OCI-LY7 (cell line): ENCODE results near the gene MYBL2. TPM values are rescaled to one million over a fixed set of nuclear protein-coding genes. Genes with fewer than 3 reads are reported as not detected.

Source experiments
- BruUV-seq: library from RNA; stranded (reverse); fragments of 400-500 nt; replicated peaks from 2 replicates; lab custom pipeline; 2021; lab: Mats Ljungman, UMichigan
- CTCF ChIA-PET: fragments of 300-600 bp; sonication (Branson Sonifier 250); formaldehyde crosslinking; loops from one replicate; lab custom pipeline; 2022; ENCODE audit warnings: antibody characterized with exemption; ENCODE audit not compliant: unreplicated experiment; lab: Charles Lee
- POLR2A ChIA-PET: fragments of 300-600 bp; sonication (Branson Sonifier 250); formaldehyde crosslinking; loops from one replicate; lab custom pipeline; 2022; ENCODE audit warnings: antibody characterized with exemption; lab: Charles Lee
- DNase-seq: peaks from one replicate; pipeline ENCODE4 v3.0.0-alpha.2; 2015; ENCODE audit warnings: low spot score
- H2AFZ ChIP-seq: fragments of 200-600 bp; sonication (generic), shearing (Covaris generic); 2 replicates; pipeline ENCODE4 v1.6.1; 2014; ENCODE audit warnings: mild to moderate bottlenecking, antibody characterized with exemption, low read length, moderate library complexity
- H3K27ac ChIP-seq: fragments of 200-600 bp; sonication (generic); 2 replicates; pipeline ENCODE4 v1.5.1; 2014; ENCODE audit warnings: mixed run types, low read depth, mild to moderate bottlenecking, moderate library complexity, low read length, inconsistent platforms; ENCODE audit not compliant: poor library complexity, severe bottlenecking
- H3K36me3 ChIP-seq: fragments of 200-600 bp; sonication (generic); 2 replicates; pipeline ENCODE4 v1.6.1; 2014; ENCODE audit warnings: mild to moderate bottlenecking, antibody characterized with exemption, low read length, moderate library complexity, mixed read lengths; ENCODE audit not compliant: insufficient read depth
- H3K4me1 ChIP-seq: fragments of 200-600 bp; sonication (generic); 2 replicates; pipeline ENCODE4 v1.5.1; 2014; ENCODE audit warnings: mild to moderate bottlenecking, low read length; ENCODE audit not compliant: insufficient read depth, poor library complexity, severe bottlenecking
- H3K4me2 ChIP-seq: fragments of 200-600 bp; sonication (generic); 2 replicates; pipeline ENCODE4 v1.6.1; 2014; ENCODE audit warnings: mild to moderate bottlenecking, low read length
- H3K4me3 ChIP-seq: fragments of 200-600 bp; sonication (generic); 2 replicates; pipeline ENCODE4 v1.5.1; 2014; ENCODE audit warnings: mild to moderate bottlenecking, low read depth, low read length; ENCODE audit not compliant: poor library complexity, severe bottlenecking
- H3K79me2 ChIP-seq: fragments of 200-600 bp; sonication (generic); 2 replicates; pipeline ENCODE4 v1.6.1; 2016; ENCODE audit warnings: low read depth, mild to moderate bottlenecking, low read length, moderate library complexity, mixed read lengths; ENCODE audit not compliant: insufficient read depth
- H3K9me2 ChIP-seq: fragments of 200-600 bp; sonication (generic); 2 replicates; pipeline ENCODE4 v1.6.1; 2016; ENCODE audit warnings: mild to moderate bottlenecking, low read length, mixed read lengths; ENCODE audit not compliant: insufficient read depth
- H3K9me3 ChIP-seq: fragments of 200-600 bp; sonication (generic); 2 replicates; pipeline ENCODE4 v1.6.1; 2014; ENCODE audit warnings: mild to moderate bottlenecking, mixed run types, low read length, mixed read lengths
- H4K20me1 ChIP-seq: fragments of 200-600 bp; sonication (generic); 2 replicates; pipeline ENCODE4 v1.6.1; 2014; ENCODE audit warnings: mild to moderate bottlenecking, antibody characterized with exemption, low read length, moderate library complexity, mixed read lengths; ENCODE audit not compliant: insufficient read depth
- EZH2phosphoT487 ChIP-seq: fragments of 200-600 bp; sonication (generic); IDR thresholded peaks from 2 replicates; pipeline ENCODE4 v1.6.1; 2018; ENCODE audit warnings: low read depth, borderline replicate concordance, mild to moderate bottlenecking, mixed run types, antibody characterized with exemption, low read length, moderate library complexity, mixed read lengths
- intact Hi-C: fragments of 100-400 bp; cut with micrococcal nuclease; formaldehyde crosslinking; loops from one replicate; pipeline ENCODE4 v1.10.0; 2022; ENCODE audit not compliant: unreplicated experiment
- total RNA-seq, 2 experiments: library from RNA; depleted of rRNA in 1 of 2; stranded (reverse); fragments of >200 nt in 1 of 2; shearing (Covaris generic) in 1 of 2; gene quantifications; 2 replicates each; pipeline ENCODE4 v1.2.3, GENCODE V29; 2014 to 2022
- TF ChIP-seq, protein P1 (sequence below): fragments of 200-600 bp; sonication (generic); conservative IDR thresholded peaks from 2 replicates; pipeline ENCODE4 v1.5.1; 2014; ENCODE audit warnings: mild to moderate bottlenecking, antibody characterized with exemption, low read length, moderate library complexity, mixed read lengths

MYBL2 gene
- total RNA-seq, 2 experiments from 2014 or later: 268 to 472 TPM

GRCh38 chr20:43748274-43748673, 81.4 kb downstream of the MYBL2 start:
- Histone ChIP-seq H3K4me3 (no peak overlapping the region), H3K9me3 (no peaks in the 10 kb centered on the region), H3K4me2 (no peak overlapping the region), H3K27ac (no peak overlapping the region), H4K20me1 (no peaks in the 10 kb centered on the region), H3K4me1 (peaks cover 51% of the 10 kb centered on the region), H3K36me3 (no peaks in the 10 kb centered on the region), H2AFZ (no peak overlapping the region), H3K9me2 (no peaks in the 10 kb centered on the region), H3K79me2 (no peaks in the 10 kb centered on the region)
- BruUV-seq: no TSS peak
- ChIA-PET CTCF (interaction anchor here (0.6 kb wide), 1 partner anchor 1954 kb away, joined by 4 read pairs; no protein-coding TSS in a partner anchor), POLR2A (interaction anchor here (0.6 kb wide), 1 partner anchor 34 kb away, joined by 3 read pairs; no protein-coding TSS in a partner anchor)
- DNase-seq: no peak
- no peak for TF ChIP-seq EZH2phosphoT487
- TF ChIP-seq, protein P1, sequence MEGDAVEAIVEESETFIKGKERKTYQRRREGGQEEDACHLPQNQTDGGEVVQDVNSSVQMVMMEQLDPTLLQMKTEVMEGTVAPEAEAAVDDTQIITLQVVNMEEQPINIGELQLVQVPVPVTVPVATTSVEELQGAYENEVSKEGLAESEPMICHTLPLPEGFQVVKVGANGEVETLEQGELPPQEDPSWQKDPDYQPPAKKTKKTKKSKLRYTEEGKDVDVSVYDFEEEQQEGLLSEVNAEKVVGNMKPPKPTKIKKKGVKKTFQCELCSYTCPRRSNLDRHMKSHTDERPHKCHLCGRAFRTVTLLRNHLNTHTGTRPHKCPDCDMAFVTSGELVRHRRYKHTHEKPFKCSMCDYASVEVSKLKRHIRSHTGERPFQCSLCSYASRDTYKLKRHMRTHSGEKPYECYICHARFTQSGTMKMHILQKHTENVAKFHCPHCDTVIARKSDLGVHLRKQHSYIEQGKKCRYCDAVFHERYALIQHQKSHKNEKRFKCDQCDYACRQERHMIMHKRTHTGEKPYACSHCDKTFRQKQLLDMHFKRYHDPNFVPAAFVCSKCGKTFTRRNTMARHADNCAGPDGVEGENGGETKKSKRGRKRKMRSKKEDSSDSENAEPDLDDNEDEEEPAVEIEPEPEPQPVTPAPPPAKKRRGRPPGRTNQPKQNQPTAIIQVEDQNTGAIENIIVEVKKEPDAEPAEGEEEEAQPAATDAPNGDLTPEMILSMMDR: no peak
- intact Hi-C loops: loop anchor here (5.0 kb wide), 1 partner anchor 291 kb away; the partner anchor contains the start of gene SRSF6

- no TSS peak for BruUV-seq
- Histone ChIP-seq H3K4me1 (peaks cover 51% of the 10 kb centered on the region), H2AFZ (peak overlapping the region; percentile 21; the same call in 1 of the 2 replicates), H3K79me2 (no peaks in the 10 kb centered on the region), H3K4me2 (peak overlapping the region; percentile 19; the same call in 1 of the 2 replicates), H3K9me2 (no peaks in the 10 kb centered on the region), H3K36me3 (no peaks in the 10 kb centered on the region), H3K27ac (no peak overlapping the region), H4K20me1 (no peaks in the 10 kb centered on the region), H3K9me3 (no peaks in the 10 kb centered on the region), H3K4me3 (no peak overlapping the region)
- intact Hi-C loops: loop anchor here (1.0 to 5.0 kb wide), 3 partner anchors 90 to 330 kb away; partner anchors contain the start of gene SRSF6
- no peak for TF ChIP-seq EZH2phosphoT487
- TF ChIP-seq, protein P1: peak; percentile 98
- ChIA-PET POLR2A (interaction anchor here (0.7 kb wide), 1 partner anchor 293 kb away, joined by 3 read pairs; no protein-coding TSS in a partner anchor), CTCF (interaction anchor here (1.4 to 2.0 kb wide), 2 partner anchors 90 to 331 kb away, joined by 5 to 7 read pairs; no protein-coding TSS in a partner anchor)
- peak; percentile 73 for DNase-seq
Observed at GRCh38 chr20:43749734-43750294, 82.9 kb downstream of the MYBL2 start.
